Peyer's patch (tissue), 4 donors: ENCODE results near the gene TLX2.

Source experiments
- CTCF ChIP-seq, 6 experiments: fragments of 450-650 bp in 4 of 6; fragments of 200-600 bp in 2 of 6; sonication (generic) in 1 of 6; IDR thresholded peaks; one replicate each; pipeline ENCODE4 v1.5.1; 2017 to 2019; ENCODE audit warnings: antibody characterized with exemption in 6 of 6, mild to moderate bottlenecking in 3 of 6, moderate library complexity in 1 of 6
- POLR2A ChIP-seq, 2 donors: fragments of 450-650 bp; IDR thresholded peaks; one replicate each; pipeline ENCODE4 v1.5.1; 2017; ENCODE audit warnings: antibody characterized with exemption in 2 of 2, mild to moderate bottlenecking in 2 of 2, moderate library complexity in 2 of 2

- TF ChIP-seq CTCF (IDR thresholded peaks at IDR 0.05), result no peak
- TF ChIP-seq POLR2A (IDR thresholded peaks at IDR 0.05), result no peak
Measured at GRCh38 chr2:74550231-74550630, 36.0 kb downstream of the TLX2 start.
